ENCODE data around the gene ARHGAP25. TPM values are rescaled to one million over a fixed set of nuclear protein-coding genes. Genes with fewer than 3 reads are reported as not detected.

The ARHGAP25 gene
- total RNA-seq, 4 donors from 2014 or later = 6.1 to 40.8 (median 11.7) TPM

GRCh38 chr2:68727683-68728375, 6.8 kb upstream of the ARHGAP25 start:
- no peak for TF ChIP-seq CTCF (IDR thresholded peaks at IDR 0.05)
- ATAC-seq (ENCODE audit: low FRiP score) = no peak
- no peak for DNase-seq (ENCODE audit: low spot score)

GRCh38 chr2:68730828-68731227, 3.8 kb upstream of the ARHGAP25 start:
- ATAC-seq (ENCODE audit: low FRiP score) = no peak
- TF ChIP-seq CTCF (IDR thresholded peaks at IDR 0.05) = no peak
- no peak for DNase-seq (ENCODE audit: low spot score)

- DNase-seq (ENCODE audit: low spot score) (no peak), ATAC-seq (ENCODE audit: low FRiP score) (no peak)
- TF ChIP-seq CTCF (IDR thresholded peaks at IDR 0.05) = no peak
Observed at GRCh38 chr2:68732036-68732932, 2.3 kb upstream of the ARHGAP25 start.

- DNase-seq (ENCODE audit: low spot score) (no peak), ATAC-seq (ENCODE audit: low FRiP score) (no peak)
- TF ChIP-seq CTCF (IDR thresholded peaks at IDR 0.05) = no peak
Observed at GRCh38 chr2:68733365-68733764, 1.2 kb upstream of the ARHGAP25 start.

- no peak for DNase-seq (ENCODE audit: low spot score)
- TF ChIP-seq CTCF (IDR thresholded peaks at IDR 0.05) = no peak
- ATAC-seq (ENCODE audit: low FRiP score) = no peak
Observed at GRCh38 chr2:68734176-68734575, 435 bp upstream of the ARHGAP25 start.

- no peak for ATAC-seq (ENCODE audit: low FRiP score)
- TF ChIP-seq CTCF (IDR thresholded peaks at IDR 0.05) = no peak
- DNase-seq (ENCODE audit: low spot score) = no peak
Observed at GRCh38 chr2:68736086-68736485, 1.5 kb downstream of the ARHGAP25 start.

Data from omental fat pad (tissue), 4 donors.